T follicular helper cell (primary cell): ENCODE results near the gene NUBP2.

Experiments
- DNase-seq: peaks from one replicate; pipeline ENCODE4 v3.0.0-alpha.2; 2020; ENCODE audit warnings: low read depth

Gene NUBP2

GRCh38 chr16:1828645-1829410 lies 46.1 kb downstream of the NUBP2 start:
- DNase-seq, result no peak

- DNase-seq, result no peak
These were observed 47.5 kb downstream of the NUBP2 start for GRCh38 chr16:1830213-1830612.

GRCh38 chr16:1831186-1832075 lies 48.7 kb downstream of the NUBP2 start:
- DNase-seq, result no peak

GRCh38 chr16:1832838-1833454 lies 50.2 kb downstream of the NUBP2 start:
- no peak for DNase-seq

- DNase-seq, result no peak
These were observed 51.3 kb downstream of the NUBP2 start for GRCh38 chr16:1834096-1834495.
